ENCODE data around the gene SLC5A11. TPM values are rescaled to one million over a fixed set of nuclear protein-coding genes. Genes with fewer than 3 reads are reported as not detected.

SLC5A11 gene
- total RNA-seq, 1 experiment from 2014 or later, result 0.22 TPM

DNA sequence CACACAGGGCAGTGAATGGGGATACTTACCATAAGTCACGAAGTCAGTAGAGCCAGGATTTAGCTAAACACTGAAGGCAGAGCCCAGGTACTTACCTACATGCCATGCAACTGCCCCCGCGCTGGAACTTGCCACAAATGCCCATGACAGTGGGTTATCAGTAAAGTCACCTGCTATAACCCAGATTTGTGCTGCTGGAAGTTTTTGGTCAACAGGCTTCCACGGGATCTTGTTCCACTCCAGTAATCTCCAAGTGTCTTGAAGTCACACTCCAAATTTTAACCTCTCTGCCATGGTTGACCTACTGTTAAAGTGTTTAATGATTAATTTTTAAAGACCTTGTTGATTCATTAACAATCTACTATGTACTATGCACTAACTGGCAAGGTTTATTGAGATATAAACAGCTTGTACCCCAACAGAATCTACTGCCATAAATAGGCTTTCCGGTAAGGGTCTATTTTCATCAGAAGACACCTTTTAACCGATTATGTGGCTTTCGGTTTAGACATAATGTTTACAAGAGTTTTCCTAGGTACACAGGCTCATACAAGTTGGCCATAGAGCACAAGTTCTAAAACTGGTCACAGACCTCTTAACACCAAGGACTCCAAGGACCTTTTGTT lies 6.3 kb upstream of the SLC5A11 start:
- H3K36me3 Mint-ChIP-seq (ENCODE audit: insufficient read depth in 1 of 3, low read depth in 3 of 3), result no peaks in the 10 kb centered on the region
- no peak overlapping the region for H4K8ac ChIP-seq (replicated peaks; ENCODE audit: insufficient read length, low read depth, low read length)
- H4K91ac ChIP-seq (ENCODE audit: insufficient read length, low read depth, low read length), result no peak overlapping the region
- no peak overlapping the region for H2BK12ac ChIP-seq (ENCODE audit: insufficient read length, low read depth, low read length)
- H3K79me1 ChIP-seq (ENCODE audit: insufficient read depth, low read depth, low read length, poor library complexity, severe bottlenecking), result no peaks in the 10 kb centered on the region
- H3K27me3 ChIP-seq (ENCODE audit: insufficient read depth, low read length), result no peaks in the 10 kb centered on the region
- H2BK15ac ChIP-seq (ENCODE audit: low read depth, low read length), result no peak overlapping the region
- H3K56ac ChIP-seq (ENCODE audit: insufficient read length, low read depth, low read length), result no peak overlapping the region
- no peaks in the 10 kb centered on the region for H3K27me3 Mint-ChIP-seq (ENCODE audit: low read depth)
- no peak overlapping the region for H3T11ph ChIP-seq (ENCODE audit: low read length)
- WGBS (ENCODE audit: extremely low coverage, insufficient read length, low lambda C conversion rate), result no CpG with 5 or more reads among the region's 7 CpGs
- no peak overlapping the region for H2AK5ac ChIP-seq (ENCODE audit: insufficient read length, low read length)
- no peak overlapping the region for H3K23ac ChIP-seq (ENCODE audit: insufficient read length, low read depth, low read length)
- no peak overlapping the region for H3K18ac ChIP-seq (ENCODE audit: insufficient read length, low read depth, low read length)
- DNase-seq, result no peak
- no peak overlapping the region for H3K4me3 Mint-ChIP-seq
- no peaks in the 10 kb centered on the region; a peak in 1 of 5 replicates for H3K9me3 Mint-ChIP-seq
- H3K4me2 ChIP-seq (ENCODE audit: insufficient read depth, insufficient read length, low read length), result no peak overlapping the region
- H3K9ac ChIP-seq (ENCODE audit: extremely low read depth, insufficient read length, low read length), result no peak overlapping the region
- H3K4me1 ChIP-seq (ENCODE audit: insufficient read depth, low read length), result no peaks in the 10 kb centered on the region
- TF ChIP-seq, protein P1, sequence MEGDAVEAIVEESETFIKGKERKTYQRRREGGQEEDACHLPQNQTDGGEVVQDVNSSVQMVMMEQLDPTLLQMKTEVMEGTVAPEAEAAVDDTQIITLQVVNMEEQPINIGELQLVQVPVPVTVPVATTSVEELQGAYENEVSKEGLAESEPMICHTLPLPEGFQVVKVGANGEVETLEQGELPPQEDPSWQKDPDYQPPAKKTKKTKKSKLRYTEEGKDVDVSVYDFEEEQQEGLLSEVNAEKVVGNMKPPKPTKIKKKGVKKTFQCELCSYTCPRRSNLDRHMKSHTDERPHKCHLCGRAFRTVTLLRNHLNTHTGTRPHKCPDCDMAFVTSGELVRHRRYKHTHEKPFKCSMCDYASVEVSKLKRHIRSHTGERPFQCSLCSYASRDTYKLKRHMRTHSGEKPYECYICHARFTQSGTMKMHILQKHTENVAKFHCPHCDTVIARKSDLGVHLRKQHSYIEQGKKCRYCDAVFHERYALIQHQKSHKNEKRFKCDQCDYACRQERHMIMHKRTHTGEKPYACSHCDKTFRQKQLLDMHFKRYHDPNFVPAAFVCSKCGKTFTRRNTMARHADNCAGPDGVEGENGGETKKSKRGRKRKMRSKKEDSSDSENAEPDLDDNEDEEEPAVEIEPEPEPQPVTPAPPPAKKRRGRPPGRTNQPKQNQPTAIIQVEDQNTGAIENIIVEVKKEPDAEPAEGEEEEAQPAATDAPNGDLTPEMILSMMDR (conservative IDR thresholded peaks at IDR 0.05), result no peak
- H4K20me1 ChIP-seq (ENCODE audit: control insufficient read depth, insufficient read depth, insufficient read length), result no peaks in the 10 kb centered on the region
- H3K27ac ChIP-seq (ENCODE audit: insufficient read length, low read depth, low read length), result no peak overlapping the region
- no peak overlapping the region for H3K14ac ChIP-seq (ENCODE audit: insufficient read depth, low read length)
- H2BK120ac ChIP-seq (ENCODE audit: low read depth, low read length, poor library complexity, severe bottlenecking), result no peak overlapping the region
- H2BK20ac ChIP-seq (ENCODE audit: low read depth, low read length, poor library complexity, severe bottlenecking), result no peak overlapping the region
- no peaks in the 10 kb centered on the region for H3K79me2 ChIP-seq (ENCODE audit: insufficient read depth, low read length)
- no peak overlapping the region for H3K27ac Mint-ChIP-seq
- peaks cover 0 to 5% of the 10 kb centered on the region in 2 experiments; a peak in 2 of 4 replicates for H3K4me1 Mint-ChIP-seq
- H4K5ac ChIP-seq (ENCODE audit: insufficient read length, low read depth, low read length), result no peak overlapping the region
- H3K23me2 ChIP-seq (ENCODE audit: insufficient read length, low read depth, low read length, poor library complexity, severe bottlenecking), result no peaks in the 10 kb centered on the region
- no peaks in the 10 kb centered on the region for H3K9me3 ChIP-seq (ENCODE audit: control insufficient read depth, low read depth, low read length)
- no peak overlapping the region for H2BK5ac ChIP-seq (ENCODE audit: insufficient read length, low read length)
- H3K4ac ChIP-seq (ENCODE audit: low read depth, low read length), result no peak overlapping the region
- H2AFZ ChIP-seq (ENCODE audit: low read length), result no peak overlapping the region

All from H9 (cell line).